HG03108 (cell line): ENCODE measurements around the gene C22orf31.

Experiments used
- ATAC-seq: cut with Tn5 transposase; IDR thresholded peaks from one replicate; pipeline ENCODE4 v1.9.1; 2021; ENCODE audit warnings: moderate library complexity; ENCODE audit not compliant: unreplicated experiment

Gene C22orf31

DNA sequence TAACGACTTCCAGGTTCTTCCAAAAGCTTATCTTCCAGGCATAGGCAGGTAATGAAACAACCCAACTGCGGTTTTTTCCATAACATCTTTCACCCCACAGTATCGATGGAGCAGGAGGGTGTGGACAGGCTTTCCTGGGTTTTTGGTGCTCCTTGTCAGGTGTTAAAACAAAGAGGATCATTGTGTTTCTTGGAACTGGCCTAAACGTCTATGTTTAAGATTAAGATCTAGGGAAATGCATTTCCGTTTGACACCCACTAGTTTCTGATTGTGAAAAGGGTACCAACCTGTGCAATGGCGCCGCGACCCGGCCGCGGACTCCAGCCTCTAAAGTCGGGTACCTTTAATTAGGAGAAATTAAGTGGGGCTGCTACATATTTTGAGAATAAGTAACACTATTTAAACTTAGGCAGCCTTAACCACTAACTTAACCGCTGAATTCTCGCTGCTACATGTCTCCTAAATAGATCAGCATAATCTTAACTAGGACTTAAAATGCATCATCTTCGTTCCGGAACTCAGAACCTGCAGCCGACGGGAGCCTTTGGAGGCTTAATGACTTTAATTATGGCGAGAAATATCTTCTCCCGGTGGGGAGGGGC is 31.5 kb downstream of the C22orf31 start:
- ATAC-seq = no peak

DNA sequence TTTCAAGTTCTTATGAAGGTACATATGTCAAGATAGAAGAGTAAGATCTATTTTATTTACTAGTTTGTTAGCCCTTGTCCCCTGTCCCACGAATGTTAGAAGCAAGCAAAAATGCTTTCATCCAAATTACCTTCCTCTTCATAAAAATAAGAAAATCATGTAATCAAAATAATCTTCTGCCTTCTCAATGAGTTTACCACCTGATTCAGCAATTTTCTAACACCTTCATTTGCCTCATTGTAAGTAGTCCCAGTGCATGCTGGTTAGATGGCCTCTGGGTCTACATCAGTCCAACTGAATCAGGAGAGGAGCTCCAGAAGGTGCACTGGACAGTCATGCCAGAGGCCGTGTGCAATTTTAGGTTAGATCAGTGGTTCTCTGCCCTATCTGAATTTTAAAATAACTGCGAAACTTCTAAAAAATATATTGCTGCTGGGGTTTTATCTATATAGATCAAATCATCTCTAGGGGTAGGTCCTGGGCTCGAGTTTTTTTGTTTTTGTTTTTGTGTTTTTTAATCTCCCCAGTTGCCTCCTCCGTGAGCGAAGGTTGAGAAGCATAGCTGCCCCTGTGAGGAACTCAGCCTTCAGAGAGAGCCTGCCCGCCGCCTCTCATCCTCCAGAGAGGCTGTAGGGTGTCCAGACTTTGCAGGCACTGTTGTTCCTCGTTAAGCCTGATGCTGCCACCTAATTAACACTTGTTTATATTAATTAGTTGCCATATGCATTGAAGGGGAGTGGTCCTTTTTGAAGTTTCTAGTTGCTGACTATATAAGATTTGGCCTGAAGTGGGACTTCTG is 32.2 kb downstream of the C22orf31 start:
- no peak for ATAC-seq

DNA sequence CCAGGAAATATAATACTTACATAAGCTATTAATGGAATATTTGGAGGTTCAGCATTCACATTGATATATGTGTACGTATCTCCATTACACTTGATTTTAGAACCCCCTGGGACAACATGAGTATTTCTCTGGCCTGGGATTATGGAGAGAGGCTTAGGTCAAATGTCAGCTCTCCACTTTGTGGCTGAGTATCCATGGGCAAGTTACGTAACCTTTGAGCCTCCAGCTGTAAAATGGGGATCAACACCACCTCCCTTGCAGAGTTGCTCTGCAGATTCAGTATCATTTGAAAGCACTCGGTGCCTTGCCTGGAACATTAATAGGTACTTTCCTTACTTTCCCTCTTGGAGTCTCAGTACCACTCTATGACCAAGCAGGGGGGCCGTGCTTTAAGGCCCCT is 33.2 kb downstream of the C22orf31 start:
- ATAC-seq = no peak

DNA sequence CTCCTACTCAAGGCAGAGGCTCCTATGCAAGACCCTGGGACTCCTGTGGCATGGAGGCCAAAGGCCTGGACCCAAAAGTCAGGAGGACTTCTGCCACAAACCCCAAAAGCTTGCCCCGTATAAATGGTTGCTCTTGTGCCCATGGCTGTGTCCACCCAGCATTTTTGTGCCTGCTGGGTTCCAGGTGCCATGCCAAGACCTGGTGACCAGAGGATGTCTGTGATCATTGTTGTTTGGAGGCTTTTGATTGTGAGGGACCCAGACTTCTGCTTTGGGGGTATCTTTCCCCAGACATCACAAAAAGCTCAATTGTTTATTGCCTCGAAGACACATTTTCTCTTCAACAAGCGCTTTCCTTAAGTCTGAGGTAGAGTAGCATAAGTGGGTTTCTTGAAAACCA is 35.1 kb downstream of the C22orf31 start:
- ATAC-seq = no peak

DNA sequence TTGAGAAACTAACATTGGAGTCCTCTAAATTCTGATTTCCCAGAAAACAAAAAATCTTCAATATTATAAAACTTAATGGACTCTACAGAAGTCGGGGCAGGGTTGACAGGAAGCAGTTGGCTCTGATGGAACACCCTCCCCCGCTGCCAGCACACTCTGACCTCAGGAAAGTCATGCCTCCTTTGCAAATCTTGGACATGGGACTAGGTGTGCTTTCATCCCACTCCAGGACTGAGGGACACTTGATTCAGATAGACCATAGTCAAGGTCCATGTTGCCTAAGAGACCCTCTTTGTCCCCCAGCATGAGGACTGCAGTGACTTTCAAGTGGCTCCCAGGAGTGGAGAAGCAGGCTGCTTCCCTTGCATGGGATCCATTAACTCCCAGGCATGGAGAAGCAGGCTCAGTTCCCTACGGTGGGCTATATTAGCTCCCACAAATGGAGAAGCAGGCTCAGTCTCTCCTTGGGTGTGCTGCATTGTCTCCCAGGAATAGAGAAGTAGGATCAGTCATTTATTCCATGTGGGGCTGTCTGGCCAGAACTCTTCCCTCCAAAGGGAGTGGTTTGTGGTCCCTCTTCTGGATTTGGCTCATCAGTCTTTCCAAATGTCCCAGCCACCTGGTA is 38.3 kb downstream of the C22orf31 start:
- ATAC-seq = no peak

DNA sequence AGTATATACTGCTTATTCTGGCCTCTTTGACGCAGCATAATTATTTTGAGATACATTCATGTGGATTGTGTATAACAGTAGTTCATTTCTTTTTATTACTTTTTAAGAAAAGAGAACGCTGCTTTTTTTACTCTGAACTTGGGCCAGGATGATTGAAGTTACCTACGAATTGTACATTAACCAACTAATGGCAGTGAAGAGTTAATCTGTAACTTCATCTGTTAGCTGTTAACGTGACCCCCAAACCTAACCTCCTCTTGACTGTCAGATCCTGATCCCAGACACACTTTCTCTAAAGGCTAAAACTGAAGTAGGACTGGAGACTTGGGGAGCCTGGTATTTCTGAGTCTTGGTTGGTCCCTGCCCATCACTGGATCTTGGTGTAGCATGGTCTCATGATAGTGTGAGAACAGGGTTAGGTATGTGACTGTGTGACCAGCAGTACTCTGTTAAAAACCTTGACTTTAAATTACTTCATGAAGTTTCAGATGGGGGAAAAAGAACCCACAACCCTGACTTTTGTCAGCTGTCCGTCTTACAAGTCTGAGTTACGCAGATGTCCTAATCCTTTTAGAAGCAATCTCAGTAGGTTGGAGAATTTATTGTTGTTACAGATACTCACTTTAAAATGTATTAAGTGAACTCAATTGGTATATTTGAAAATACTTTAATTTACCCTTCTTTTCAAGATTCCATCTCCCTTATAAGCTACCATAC is 39.4 kb downstream of the C22orf31 start:
- ATAC-seq = no peak

DNA sequence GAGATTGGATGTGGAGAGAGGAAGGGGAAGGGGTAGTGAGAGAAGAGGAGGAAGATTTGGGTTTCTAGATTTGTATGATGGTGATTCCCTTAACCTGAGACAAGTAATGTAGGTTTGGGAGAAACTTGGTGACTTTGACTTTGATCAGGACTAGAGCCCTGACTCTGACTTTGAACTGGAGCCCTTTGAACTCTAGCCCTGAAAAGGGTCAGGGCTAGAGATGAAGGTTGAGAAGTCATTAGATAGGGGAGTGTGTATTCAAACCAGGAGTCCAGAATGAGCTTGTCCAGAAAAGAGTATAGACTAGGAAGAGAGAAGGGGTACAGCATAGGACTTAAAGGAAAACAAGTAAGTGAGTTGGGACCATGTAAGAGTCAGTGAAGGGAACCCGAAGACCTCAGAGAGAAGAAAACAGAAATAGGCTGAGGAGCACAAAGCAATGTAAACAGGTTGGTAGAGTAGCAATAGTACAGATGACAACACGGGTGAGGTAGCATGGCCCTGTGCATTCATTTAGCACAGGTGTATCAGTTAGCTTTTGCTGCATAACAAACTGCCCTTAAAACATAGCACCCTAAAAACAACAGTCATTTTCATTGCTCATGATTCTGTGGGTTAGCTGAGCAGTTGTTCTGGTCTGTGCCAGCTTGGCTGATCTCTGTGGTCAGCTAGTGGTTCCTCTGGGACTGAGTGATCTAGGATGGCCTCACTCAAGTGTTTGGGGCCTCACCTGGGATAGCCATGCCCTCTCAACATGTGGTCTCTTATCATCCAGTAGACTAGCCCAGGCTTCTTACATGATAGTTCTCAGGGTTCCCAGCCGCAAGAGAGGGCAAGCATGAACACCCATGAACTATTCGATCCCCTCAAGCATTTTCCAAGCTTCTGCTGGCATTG is 43.1 kb downstream of the C22orf31 start:
- ATAC-seq = no peak

DNA sequence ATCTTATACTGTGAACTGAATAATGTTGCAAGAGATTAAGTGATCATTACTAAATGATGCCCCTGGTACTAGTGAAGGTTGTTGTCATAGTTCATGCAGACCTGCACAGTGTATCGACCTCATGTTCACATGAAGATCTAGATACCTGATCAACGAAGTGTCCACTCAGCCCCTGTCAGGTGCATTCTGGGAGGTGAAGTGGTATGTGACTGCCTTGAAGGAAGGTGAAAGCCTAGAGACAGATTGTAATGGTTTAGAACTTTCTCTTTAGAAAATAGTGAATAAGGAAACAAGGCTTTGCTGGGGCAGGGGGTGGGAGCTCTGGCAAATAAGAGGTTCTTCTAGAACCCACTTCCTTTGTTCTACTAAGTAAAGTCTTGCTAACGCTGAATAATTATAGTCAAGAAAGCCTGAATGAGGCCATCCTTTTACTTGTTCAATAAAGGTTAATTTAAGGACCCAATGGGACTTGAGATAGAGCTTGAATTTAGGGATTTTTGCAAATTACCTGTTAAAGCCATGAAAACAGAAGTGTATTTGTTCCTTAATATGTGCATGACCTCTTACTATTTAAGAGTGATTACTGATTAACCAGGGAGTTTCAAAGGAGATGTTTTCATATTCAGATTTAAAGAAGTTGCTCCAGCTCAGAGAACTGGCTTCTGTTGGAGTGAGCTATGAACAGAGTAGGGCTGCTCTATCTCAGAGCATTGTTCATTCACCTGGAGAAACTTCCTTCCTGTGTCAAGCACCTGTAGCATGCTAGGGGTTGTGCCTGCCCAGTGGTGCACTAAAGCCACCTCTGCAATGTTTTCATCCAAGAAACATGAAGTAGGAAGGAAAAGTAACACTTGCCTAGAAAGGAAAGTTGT is 45.3 kb downstream of the C22orf31 start:
- peak; percentile 58 for ATAC-seq

DNA sequence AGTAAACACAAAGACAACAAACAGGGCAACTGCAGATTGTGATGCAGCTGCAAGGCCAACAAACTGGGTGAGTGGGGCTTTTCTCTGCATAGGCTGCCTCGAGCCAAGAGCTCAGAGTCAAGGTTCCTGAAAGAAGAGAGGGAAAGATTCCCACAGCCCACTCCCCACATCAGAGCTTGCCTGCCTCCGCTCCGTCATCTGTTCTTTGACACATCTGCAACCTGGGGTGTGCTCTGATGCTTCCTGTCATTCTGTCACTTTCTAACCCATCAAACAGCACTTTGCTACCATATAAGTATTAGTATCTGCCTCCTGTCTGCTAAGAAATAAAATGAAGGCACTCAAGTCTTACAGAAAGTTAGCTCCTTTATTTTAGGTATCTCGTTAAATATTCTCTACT is 46.9 kb downstream of the C22orf31 start:
- ATAC-seq = no peak

DNA sequence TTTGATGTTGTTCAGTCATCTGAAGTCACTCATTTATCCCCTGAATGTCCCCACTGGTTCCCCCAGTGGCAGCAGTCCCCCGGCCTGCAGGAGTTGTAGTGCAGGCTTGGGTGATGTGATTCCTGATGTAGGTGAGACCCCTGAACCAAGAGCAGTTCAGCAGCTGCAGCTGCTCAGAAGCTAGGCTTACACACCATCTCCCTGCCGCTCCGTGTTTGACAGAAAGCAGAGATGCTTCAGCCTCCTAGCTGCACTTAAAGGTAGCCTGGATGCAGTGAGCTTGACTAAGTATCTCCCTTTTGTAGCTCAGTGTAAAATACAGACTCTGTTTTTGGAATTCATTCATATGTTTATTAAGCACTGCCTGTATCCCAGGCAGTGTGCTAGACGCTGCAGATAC is 47.3 kb downstream of the C22orf31 start:
- ATAC-seq = no peak

DNA sequence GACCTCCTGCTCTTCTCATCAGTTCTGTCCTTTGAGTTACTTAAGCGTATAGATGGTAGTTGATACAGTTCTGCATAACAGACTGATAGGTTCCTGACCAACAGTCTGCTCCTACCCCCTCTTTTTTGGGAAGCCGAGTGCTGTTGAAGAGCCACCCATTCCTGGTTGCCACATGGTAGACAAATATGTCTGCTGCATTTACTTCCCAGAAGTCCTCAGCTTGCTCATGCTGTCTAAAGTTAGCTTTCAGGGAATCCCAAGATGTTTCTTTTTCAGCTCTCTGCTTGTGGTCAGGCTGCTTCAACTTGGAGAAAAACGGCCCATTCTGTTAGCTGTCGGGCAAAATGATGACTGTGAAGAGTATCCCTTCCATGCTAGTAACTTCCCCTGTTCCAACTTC is 48.7 kb downstream of the C22orf31 start:
- ATAC-seq = no peak

DNA sequence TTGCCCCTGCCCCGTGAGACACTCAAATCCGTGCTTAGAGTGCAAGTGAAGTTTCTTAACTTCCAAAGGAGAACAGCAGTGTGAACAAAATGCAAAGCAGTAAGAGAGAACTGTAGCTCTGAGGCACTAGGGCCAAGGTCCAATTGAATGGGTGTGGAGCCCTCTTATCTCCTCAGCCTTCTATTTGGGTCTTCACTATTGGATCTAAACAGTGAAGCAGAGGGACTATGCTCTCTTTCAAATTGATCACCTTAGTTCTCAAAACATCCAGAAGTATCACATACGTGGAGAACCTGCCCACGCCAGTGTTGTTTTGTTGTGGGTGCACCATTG is 49.6 kb downstream of the C22orf31 start:
- no peak for ATAC-seq

DNA sequence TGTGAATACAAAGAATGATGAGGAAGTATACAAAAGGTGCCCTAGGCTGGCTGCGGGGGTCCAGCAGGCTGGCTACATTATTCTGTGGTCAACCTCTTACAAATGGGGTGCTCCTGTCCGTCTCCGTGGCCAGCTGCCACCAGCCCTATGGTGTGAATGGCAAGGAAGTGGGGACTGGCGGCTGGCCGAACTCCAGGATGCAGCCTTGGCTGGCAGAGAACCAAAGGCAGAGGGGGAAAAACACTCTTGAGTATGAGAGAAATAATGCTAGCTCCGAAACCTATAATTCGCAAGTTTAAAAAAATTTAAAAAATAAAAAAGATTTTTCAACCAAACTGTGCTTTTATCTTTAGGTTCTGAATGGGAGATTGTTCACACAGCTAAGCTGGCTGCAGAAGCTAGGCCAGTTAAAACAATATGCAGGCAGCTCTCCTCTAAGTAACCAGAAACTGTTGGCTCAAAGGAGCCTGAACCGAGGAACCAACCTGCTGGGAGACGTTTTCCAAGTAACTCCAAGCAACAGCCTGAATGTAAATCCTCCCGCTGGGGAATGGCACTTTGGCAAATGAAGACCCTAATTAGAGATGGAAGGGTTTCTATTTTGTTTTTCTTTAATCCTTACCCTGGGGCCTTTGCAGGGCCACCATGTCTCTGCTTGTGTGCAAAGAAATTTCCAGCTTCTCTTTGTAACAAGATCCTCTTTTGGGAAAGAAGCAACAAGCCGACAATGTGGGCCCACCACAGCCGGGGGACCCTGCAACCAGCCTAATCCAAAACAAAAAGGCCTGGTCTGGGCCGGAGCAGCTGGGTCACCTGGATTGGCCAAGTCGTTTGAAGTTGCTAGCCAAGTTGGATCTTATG is 50.2 kb downstream of the C22orf31 start:
- ATAC-seq = no peak

DNA sequence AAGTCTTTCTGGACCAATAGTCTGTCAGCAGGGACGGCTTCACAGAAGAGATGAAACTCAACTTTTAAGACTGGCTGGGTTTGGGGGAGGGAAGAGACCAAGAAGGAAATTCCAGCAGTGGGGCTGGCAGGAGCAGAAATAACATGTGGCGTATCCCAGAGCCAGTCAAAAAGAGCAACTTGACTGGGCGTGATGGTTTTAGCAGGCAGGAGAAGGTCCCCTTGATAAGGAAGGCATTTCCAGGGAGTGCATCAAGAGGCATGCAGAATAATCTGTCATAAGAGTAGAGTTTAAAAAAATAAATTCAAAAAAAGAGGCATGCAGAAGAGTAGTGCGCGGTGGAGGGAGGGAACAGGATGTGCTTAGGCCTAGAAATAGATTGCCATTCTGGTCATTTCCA is 52.5 kb downstream of the C22orf31 start:
- no peak for ATAC-seq
